C4-2B (cell line): ENCODE results near the gene TMEM117.

Source experiments
- H3K27ac ChIP-seq: fragments of 450-650 bp; 2 replicates; pipeline ENCODE4 v1.5.1; 2017
- CTCF ChIP-seq: fragments of 450-650 bp; conservative IDR thresholded peaks from 2 replicates; pipeline ENCODE4 v1.5.1; 2017; ENCODE audit warnings: mild to moderate bottlenecking
- ZFX ChIP-seq: fragments of 450-650 bp; IDR thresholded peaks from 2 replicates; pipeline ENCODE4 v1.6.1; 2017

TMEM117 gene

GRCh38 chr12:44403185-44403584 is 567.3 kb downstream of the TMEM117 start:
- no peak overlapping the region for H3K27ac ChIP-seq
- TF ChIP-seq ZFX = no peak
- TF ChIP-seq CTCF = no peak

- TF ChIP-seq CTCF (no peak), ZFX (no peak)
- no peak overlapping the region for H3K27ac ChIP-seq
Measured at GRCh38 chr12:44405297-44405696, 569.4 kb downstream of the TMEM117 start.

- no peak overlapping the region for H3K27ac ChIP-seq
- TF ChIP-seq ZFX (no peak), CTCF (no peak)
Measured at GRCh38 chr12:44422559-44422958, 586.7 kb downstream of the TMEM117 start.

- TF ChIP-seq CTCF (no peak), ZFX (no peak)
- no peak overlapping the region for H3K27ac ChIP-seq
Measured at GRCh38 chr12:44428825-44429224, 592.9 kb downstream of the TMEM117 start.

GRCh38 chr12:44431647-44432343 is 595.9 kb downstream of the TMEM117 start:
- H3K27ac ChIP-seq = no peak overlapping the region
- TF ChIP-seq CTCF = no peak
- no peak for TF ChIP-seq ZFX

GRCh38 chr12:44433659-44434058 is 597.8 kb downstream of the TMEM117 start:
- H3K27ac ChIP-seq = no peak overlapping the region
- TF ChIP-seq ZFX = no peak
- no peak for TF ChIP-seq CTCF

GRCh38 chr12:44436756-44437155 is 600.9 kb downstream of the TMEM117 start:
- no peak overlapping the region for H3K27ac ChIP-seq
- TF ChIP-seq ZFX (no peak), CTCF (no peak)
